CD14-positive monocyte (primary cell): ENCODE data around the gene TREM1. TPM values are rescaled to one million over a fixed set of nuclear protein-coding genes. Genes with fewer than 3 reads are reported as not detected.

Experiments used
- DNase-seq, 3 donors: peaks; one replicate each; pipeline ENCODE4 v3.0.0-alpha.2; 2011 to 2022
- H2AFZ ChIP-seq: 2 replicates; pipeline ENCODE4 v1.6.0; 2012; ENCODE audit warnings: mild to moderate bottlenecking, low read depth, low read length, inconsistent platforms; ENCODE audit not compliant: insufficient read depth, poor library complexity, severe bottlenecking
- H3K27ac ChIP-seq, 2 donors: 1 replicate in 1 of 2; 2 replicates in 1 of 2; pipeline ENCODE4 v1.5.1; 2012 to 2013; ENCODE audit warnings: low read length in 2 of 2, control low read depth in 1 of 2, inconsistent platforms in 1 of 2, low read depth in 1 of 2, mild to moderate bottlenecking in 1 of 2
- H3K27me3 ChIP-seq, 2 donors: one replicate each; pipeline versions ENCODE4 v1.6.0 to v1.6.1; 2011 to 2013; ENCODE audit warnings: low read length in 2 of 2; ENCODE audit not compliant: control insufficient read depth in 2 of 2, insufficient read depth in 2 of 2
- H3K36me3 ChIP-seq, 2 donors: replicated peaks in 1 of 2; 1 replicate in 1 of 2; 2 replicates in 1 of 2; pipeline versions ENCODE4 v1.5.1 to v1.6.1; 2012 to 2013; ENCODE audit warnings: low read length in 2 of 2, control low read depth in 1 of 2, inconsistent platforms in 1 of 2, mild to moderate bottlenecking in 1 of 2; ENCODE audit not compliant: insufficient read depth in 2 of 2, control insufficient read depth in 1 of 2
- H3K4me1 ChIP-seq, 2 donors: 1 replicate in 1 of 2; 2 replicates in 1 of 2; pipeline versions ENCODE4 v1.5.1 to v1.6.1; 2012 to 2013; ENCODE audit warnings: low read length in 2 of 2, control low read depth in 1 of 2, inconsistent platforms in 1 of 2, mild to moderate bottlenecking in 1 of 2, moderate library complexity in 1 of 2; ENCODE audit not compliant: insufficient read depth in 2 of 2, control insufficient read depth in 1 of 2
- H3K4me2 ChIP-seq: replicated peaks from 2 replicates; pipeline ENCODE3; 2012; ENCODE audit warnings: low read length, moderate library complexity, mild to moderate bottlenecking; ENCODE audit not compliant: poor library complexity, severe bottlenecking; ENCODE audit errors: extremely low read depth
- H3K4me3 ChIP-seq, 3 experiments: fragments of 200-600 bp in 1 of 3; sonication (generic) in 1 of 3; replicated peaks in 1 of 3; 1 replicate in 2 of 3; 2 replicates in 1 of 3; pipeline ENCODE4 v1.5.1; 2011 to 2013; ENCODE audit warnings: low read length in 3 of 3, mild to moderate bottlenecking in 3 of 3, control low read depth in 2 of 3, low read depth in 2 of 3, inconsistent platforms in 1 of 3, moderate library complexity in 1 of 3
- H3K79me2 ChIP-seq: 2 replicates; pipeline ENCODE4 v1.6.0; 2012; ENCODE audit warnings: mild to moderate bottlenecking, control low read depth, inconsistent platforms, low read length, moderate library complexity; ENCODE audit not compliant: insufficient read depth
- H3K9ac ChIP-seq: 2 replicates; pipeline ENCODE4 v1.6.0; 2017; ENCODE audit warnings: low read length, mild to moderate bottlenecking; ENCODE audit not compliant: insufficient read depth, poor library complexity, severe bottlenecking
- H3K9me3 ChIP-seq, 2 donors: replicated peaks in 1 of 2; 1 replicate in 1 of 2; 2 replicates in 1 of 2; pipeline versions ENCODE4 v1.5.1 to v1.6.1; 2012 to 2013; ENCODE audit warnings: low read length in 2 of 2, control low read depth in 1 of 2; ENCODE audit not compliant: control insufficient read depth in 1 of 2, insufficient read depth in 1 of 2
- H4K20me1 ChIP-seq: 2 replicates; pipeline ENCODE4 v1.6.0; 2012; ENCODE audit warnings: mild to moderate bottlenecking, low read length, control low read depth, moderate library complexity; ENCODE audit not compliant: insufficient read depth
- H3K27ac Mint-ChIP-seq, 7 donors: one replicate each; pipeline ENCODE4 v1.8.0; 2020; ENCODE audit warnings: mild to moderate bottlenecking in 7 of 7, mixed read lengths in 7 of 7, moderate library complexity in 6 of 7, inconsistent platforms in 2 of 7
- H3K27me3 Mint-ChIP-seq, 3 donors: one replicate each; pipeline ENCODE4 v1.8.0; 2021 to 2022; ENCODE audit warnings: low read depth in 3 of 3, mild to moderate bottlenecking in 3 of 3, mixed read lengths in 3 of 3, moderate library complexity in 3 of 3, inconsistent platforms in 1 of 3
- H3K36me3 Mint-ChIP-seq, 2 donors: one replicate each; pipeline ENCODE4 v1.8.0; 2020; ENCODE audit warnings: mixed read lengths in 2 of 2, inconsistent platforms in 1 of 2, mild to moderate bottlenecking in 1 of 2
- H3K4me1 Mint-ChIP-seq: one replicate; pipeline ENCODE4 v1.8.0; 2020; ENCODE audit warnings: mild to moderate bottlenecking, mixed read lengths
- H3K4me3 Mint-ChIP-seq, 2 donors: one replicate each; pipeline ENCODE4 v1.8.0; 2020; ENCODE audit warnings: mild to moderate bottlenecking in 2 of 2, mixed read lengths in 2 of 2, moderate library complexity in 1 of 2
- H3K9me3 Mint-ChIP-seq, 7 donors: one replicate each; pipeline ENCODE4 v1.8.0; 2020 to 2022; ENCODE audit warnings: mixed read lengths in 7 of 7, mild to moderate bottlenecking in 6 of 7, moderate library complexity in 6 of 7, inconsistent platforms in 2 of 7
- CTCF ChIP-seq: fragments of 200-600 bp; IDR thresholded peaks from one replicate; pipeline ENCODE4 v1.8.0; 2022; ENCODE audit warnings: antibody characterized with exemption, mild to moderate bottlenecking
- whole genome bisulfite sequencing: methylation state at CpG from one replicate; pipeline ENCODE4 v1.1.5; 2013; ENCODE audit warnings: missing lambda C conversion rate; ENCODE audit not compliant: insufficient coverage; 5-methylcytosine and 5-hydroxymethylcytosine counted together
- intact Hi-C, 2 donors: fragments of 100-400 bp; cut with micrococcal nuclease; formaldehyde crosslinking; loops; one replicate each; pipeline versions ENCODE4 v1.15.0 to v1.15.1; 2023
- polyA plus RNA-seq, 3 donors: library from polyadenylated mRNA; depleted of rRNA in 1 of 3; unstranded in 2 of 3; stranded (reverse) in 1 of 3; fragments of 300-500 nt in 2 of 3; fragments of >200 nt in 1 of 3; fragmentation: Illumina TruSeq in 2 of 3; gene quantifications; 1 replicate in 2 of 3; 2 replicates in 1 of 3; pipeline ENCODE4 v1.2.3, GENCODE V29; 2012 to 2021

The TREM1 gene
- polyA plus RNA-seq, 3 donors = 175 to 303 (median 240) TPM

GRCh38 chr6:41332842-41333736 is 46.6 kb upstream of the TREM1 start:
- no peaks in the 10 kb centered on the region for H3K36me3 ChIP-seq
- H3K27me3 ChIP-seq = no peaks in the 10 kb centered on the region
- H3K27ac ChIP-seq = no peak overlapping the region
- Mint-ChIP-seq H3K4me3 (no peak overlapping the region), H3K36me3 (no peaks in the 10 kb centered on the region), H3K9me3 (no peaks in the 10 kb centered on the region), H3K4me1 (peaks cover 8% of the 10 kb centered on the region), H3K27me3 (peaks cover 11 to 23% (median 12%) of the 10 kb centered on the region in 3 donors), H3K27ac (peak overlapping the region in 1 of 7 donors; percentile 75)
- no peaks in the 10 kb centered on the region for H3K79me2 ChIP-seq
- H3K4me1 ChIP-seq = no peaks in the 10 kb centered on the region
- no peaks in the 10 kb centered on the region for H3K9me3 ChIP-seq
- no peak overlapping the region for H2AFZ ChIP-seq
- no peak overlapping the region for H3K4me2 ChIP-seq
- 93% methylated on average over 3 of the region's 4 CpGs for WGBS
- H4K20me1 ChIP-seq = no peaks in the 10 kb centered on the region
- no peak for TF ChIP-seq CTCF
- H3K9ac ChIP-seq = peak overlapping the region; percentile 8
- no peak for DNase-seq
- no peak overlapping the region for H3K4me3 ChIP-seq
- intact Hi-C loops = no loop called here

- 71% methylated on average over 5 of the region's 8 CpGs for WGBS
- no peaks in the 10 kb centered on the region for H3K9me3 Mint-ChIP-seq
- no peak overlapping the region for H3K4me3 Mint-ChIP-seq
- Histone ChIP-seq H2AFZ (no peak overlapping the region), H3K9me3 (no peaks in the 10 kb centered on the region), H3K4me3 (no peak overlapping the region), H3K4me1 (no peaks in the 10 kb centered on the region), H3K9ac (no peak overlapping the region), H3K27ac (no peak overlapping the region), H3K27me3 (no peaks in the 10 kb centered on the region), H3K4me2 (no peak overlapping the region), H3K36me3 (no peaks in the 10 kb centered on the region), H3K79me2 (no peaks in the 10 kb centered on the region), H4K20me1 (no peaks in the 10 kb centered on the region)
- peaks cover 11 to 26% (median 13%) of the 10 kb centered on the region in 3 donors for H3K27me3 Mint-ChIP-seq
- H3K36me3 Mint-ChIP-seq = no peaks in the 10 kb centered on the region
- no peak for DNase-seq
- intact Hi-C loops = no loop called here
- H3K4me1 Mint-ChIP-seq = peaks cover 8% of the 10 kb centered on the region
- TF ChIP-seq CTCF = no peak
- peak overlapping the region in 1 of 7 donors; percentile 69 for H3K27ac Mint-ChIP-seq
These were observed 45.8 kb upstream of the TREM1 start for GRCh38 chr6:41332241-41332640.
